ENCODE data around the gene SDR42E1.

The SDR42E1 gene

DNA sequence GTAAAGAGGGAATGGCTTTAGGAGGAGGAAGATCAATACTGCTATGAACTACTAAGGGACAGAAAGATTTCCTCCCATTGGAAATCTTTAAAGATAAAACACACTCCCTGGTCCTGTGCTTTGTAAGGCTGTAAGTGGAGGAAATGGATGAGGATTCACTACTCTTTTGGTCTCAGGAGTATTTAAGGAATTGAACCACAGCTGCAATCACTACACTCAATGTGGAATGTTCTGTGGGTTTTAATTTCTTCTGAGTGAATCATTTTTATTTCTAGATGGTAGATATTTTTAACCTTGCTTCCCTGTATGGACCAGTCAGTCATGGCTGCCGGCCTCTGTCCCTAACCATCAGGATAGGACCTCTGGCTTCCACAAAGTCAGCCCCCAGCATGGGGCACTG lies 65.6 kb downstream of the SDR42E1 start:
- Histone ChIP-seq H3K27me3 (ENCODE audit: insufficient read depth, poor library complexity, severe bottlenecking) (no peaks in the 10 kb centered on the region), H3K4me3 (replicated peaks; ENCODE audit: insufficient read depth, low read length) (no peak overlapping the region), H3K27ac (replicated peaks) (no peak overlapping the region)
- TF ChIP-seq, protein P1, sequence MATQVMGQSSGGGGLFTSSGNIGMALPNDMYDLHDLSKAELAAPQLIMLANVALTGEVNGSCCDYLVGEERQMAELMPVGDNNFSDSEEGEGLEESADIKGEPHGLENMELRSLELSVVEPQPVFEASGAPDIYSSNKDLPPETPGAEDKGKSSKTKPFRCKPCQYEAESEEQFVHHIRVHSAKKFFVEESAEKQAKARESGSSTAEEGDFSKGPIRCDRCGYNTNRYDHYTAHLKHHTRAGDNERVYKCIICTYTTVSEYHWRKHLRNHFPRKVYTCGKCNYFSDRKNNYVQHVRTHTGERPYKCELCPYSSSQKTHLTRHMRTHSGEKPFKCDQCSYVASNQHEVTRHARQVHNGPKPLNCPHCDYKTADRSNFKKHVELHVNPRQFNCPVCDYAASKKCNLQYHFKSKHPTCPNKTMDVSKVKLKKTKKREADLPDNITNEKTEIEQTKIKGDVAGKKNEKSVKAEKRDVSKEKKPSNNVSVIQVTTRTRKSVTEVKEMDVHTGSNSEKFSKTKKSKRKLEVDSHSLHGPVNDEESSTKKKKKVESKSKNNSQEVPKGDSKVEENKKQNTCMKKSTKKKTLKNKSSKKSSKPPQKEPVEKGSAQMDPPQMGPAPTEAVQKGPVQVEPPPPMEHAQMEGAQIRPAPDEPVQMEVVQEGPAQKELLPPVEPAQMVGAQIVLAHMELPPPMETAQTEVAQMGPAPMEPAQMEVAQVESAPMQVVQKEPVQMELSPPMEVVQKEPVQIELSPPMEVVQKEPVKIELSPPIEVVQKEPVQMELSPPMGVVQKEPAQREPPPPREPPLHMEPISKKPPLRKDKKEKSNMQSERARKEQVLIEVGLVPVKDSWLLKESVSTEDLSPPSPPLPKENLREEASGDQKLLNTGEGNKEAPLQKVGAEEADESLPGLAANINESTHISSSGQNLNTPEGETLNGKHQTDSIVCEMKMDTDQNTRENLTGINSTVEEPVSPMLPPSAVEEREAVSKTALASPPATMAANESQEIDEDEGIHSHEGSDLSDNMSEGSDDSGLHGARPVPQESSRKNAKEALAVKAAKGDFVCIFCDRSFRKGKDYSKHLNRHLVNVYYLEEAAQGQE (IDR thresholded peaks at IDR 0.05; ENCODE audit: insufficient replicate concordance, low read depth): no peak
- no peak for TF ChIP-seq POLR2AphosphoS5 (IDR thresholded peaks at IDR 0.05; ENCODE audit: low read depth)
- DNase-seq (ENCODE audit: low read depth in 1 of 2, low spot score in 1 of 2): no peak

GRCh38 chr16:81942007-81942601 lies 69.2 kb downstream of the SDR42E1 start:
- Histone ChIP-seq H3K4me3 (replicated peaks; ENCODE audit: insufficient read depth, low read length) (no peak overlapping the region), H3K27ac (replicated peaks) (no peak overlapping the region), H3K27me3 (ENCODE audit: insufficient read depth, poor library complexity, severe bottlenecking) (no peaks in the 10 kb centered on the region)
- no peak for DNase-seq (ENCODE audit: low read depth in 1 of 2, low spot score in 1 of 2)
- TF ChIP-seq GABPA (IDR thresholded peaks at IDR 0.05; ENCODE audit: low read depth) (no peak), POLR2AphosphoS5 (IDR thresholded peaks at IDR 0.05; ENCODE audit: low read depth) (no peak), SPI1 (IDR thresholded peaks at IDR 0.05; ENCODE audit: borderline replicate concordance, low read depth) (no peak)
- TF ChIP-seq, protein P1 (IDR thresholded peaks at IDR 0.05; ENCODE audit: insufficient replicate concordance, low read depth): no peak
- TF ChIP-seq, protein P2, sequence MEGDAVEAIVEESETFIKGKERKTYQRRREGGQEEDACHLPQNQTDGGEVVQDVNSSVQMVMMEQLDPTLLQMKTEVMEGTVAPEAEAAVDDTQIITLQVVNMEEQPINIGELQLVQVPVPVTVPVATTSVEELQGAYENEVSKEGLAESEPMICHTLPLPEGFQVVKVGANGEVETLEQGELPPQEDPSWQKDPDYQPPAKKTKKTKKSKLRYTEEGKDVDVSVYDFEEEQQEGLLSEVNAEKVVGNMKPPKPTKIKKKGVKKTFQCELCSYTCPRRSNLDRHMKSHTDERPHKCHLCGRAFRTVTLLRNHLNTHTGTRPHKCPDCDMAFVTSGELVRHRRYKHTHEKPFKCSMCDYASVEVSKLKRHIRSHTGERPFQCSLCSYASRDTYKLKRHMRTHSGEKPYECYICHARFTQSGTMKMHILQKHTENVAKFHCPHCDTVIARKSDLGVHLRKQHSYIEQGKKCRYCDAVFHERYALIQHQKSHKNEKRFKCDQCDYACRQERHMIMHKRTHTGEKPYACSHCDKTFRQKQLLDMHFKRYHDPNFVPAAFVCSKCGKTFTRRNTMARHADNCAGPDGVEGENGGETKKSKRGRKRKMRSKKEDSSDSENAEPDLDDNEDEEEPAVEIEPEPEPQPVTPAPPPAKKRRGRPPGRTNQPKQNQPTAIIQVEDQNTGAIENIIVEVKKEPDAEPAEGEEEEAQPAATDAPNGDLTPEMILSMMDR (IDR thresholded peaks at IDR 0.05; ENCODE audit: insufficient read depth, low read length): no peak

DNA sequence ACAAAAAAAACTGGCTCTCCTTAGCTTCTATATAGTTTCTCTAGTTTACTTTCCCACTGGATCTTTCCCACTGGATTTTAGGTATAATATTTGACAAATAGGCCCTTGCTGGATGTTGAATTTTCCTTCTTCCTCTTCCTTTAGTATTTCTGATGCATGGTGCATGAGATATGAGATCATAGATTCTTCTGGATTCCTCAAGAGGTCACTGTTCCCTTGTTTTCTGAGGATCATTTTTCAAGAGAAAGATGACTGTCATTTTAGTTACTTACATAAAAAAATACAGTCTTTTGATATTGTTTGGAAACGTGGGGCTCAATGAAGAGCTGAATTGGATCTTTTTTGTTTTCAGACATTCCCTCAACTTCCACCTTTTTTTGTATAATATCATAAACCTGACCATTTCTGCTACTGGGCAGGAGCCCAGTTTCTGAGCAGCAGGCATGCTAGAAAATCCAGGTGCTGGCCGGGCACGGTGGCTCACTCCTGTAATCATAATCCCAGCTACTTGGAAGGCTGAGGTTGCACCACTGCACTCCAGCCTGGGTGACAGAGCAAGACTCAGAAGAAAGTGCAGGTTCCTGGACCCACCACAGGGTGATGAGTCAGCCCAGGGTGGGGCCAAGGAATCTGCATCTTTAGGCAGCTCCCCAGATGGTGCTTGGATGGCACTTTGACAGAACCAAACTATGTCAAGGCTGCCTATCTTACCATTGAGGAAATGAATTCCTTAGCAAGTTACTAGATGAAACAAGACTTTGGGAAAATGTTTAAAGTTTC lies 70.3 kb downstream of the SDR42E1 start:
- H3K27ac ChIP-seq (replicated peaks): no peak overlapping the region
- no peak overlapping the region for H3K4me3 ChIP-seq (replicated peaks; ENCODE audit: insufficient read depth, low read length)
- TF ChIP-seq GABPA (IDR thresholded peaks at IDR 0.05; ENCODE audit: low read depth) (no peak), SPI1 (IDR thresholded peaks at IDR 0.05; ENCODE audit: borderline replicate concordance, low read depth) (no peak), POLR2AphosphoS5 (IDR thresholded peaks at IDR 0.05; ENCODE audit: low read depth) (no peak)
- TF ChIP-seq, protein P1 (IDR thresholded peaks at IDR 0.05; ENCODE audit: insufficient replicate concordance, low read depth): no peak
- TF ChIP-seq, protein P2 (IDR thresholded peaks at IDR 0.05; ENCODE audit: insufficient read depth, low read length): peak; percentile 2
- no peak for DNase-seq (ENCODE audit: low read depth in 1 of 2, low spot score in 1 of 2)
- no peaks in the 10 kb centered on the region for H3K27me3 ChIP-seq (ENCODE audit: insufficient read depth, poor library complexity, severe bottlenecking)
